GM12875 (cell line): ENCODE measurements around the gene MOB1A.
A peak's percentile ranks its signal among the peaks of the same experiment; 100 is the strongest.

Experiments used
- H3K4me3 ChIP-seq: one replicate; pipeline ENCODE4 v1.5.1; 2011; ENCODE audit warnings: low read depth, low read length, control low read depth
- CTCF ChIP-seq: IDR thresholded peaks from 2 replicates; pipeline ENCODE4 v1.5.1; 2011; ENCODE audit warnings: low read depth, mild to moderate bottlenecking, control low read depth, inconsistent platforms, low read length, moderate library complexity, borderline replicate concordance; ENCODE audit not compliant: insufficient read depth

Gene MOB1A

GRCh38 chr2:74205596-74205995, 26.9 kb upstream of the MOB1A start:
- TF ChIP-seq CTCF, result no peak
- no peak overlapping the region for H3K4me3 ChIP-seq

- no peak overlapping the region for H3K4me3 ChIP-seq
- TF ChIP-seq CTCF, result no peak
Observed at GRCh38 chr2:74205113-74205512, 26.4 kb upstream of the MOB1A start.

GRCh38 chr2:74204436-74204835, 25.8 kb upstream of the MOB1A start:
- H3K4me3 ChIP-seq, result no peak overlapping the region
- no peak for TF ChIP-seq CTCF

- no peak overlapping the region for H3K4me3 ChIP-seq
- TF ChIP-seq CTCF, result no peak
Observed at GRCh38 chr2:74201596-74201995, 22.9 kb upstream of the MOB1A start.

- no peak for TF ChIP-seq CTCF
- H3K4me3 ChIP-seq, result no peak overlapping the region
Observed at GRCh38 chr2:74201196-74201595, 22.5 kb upstream of the MOB1A start.

- no peak for TF ChIP-seq CTCF
- H3K4me3 ChIP-seq, result peak overlapping the region; percentile 83
Observed at GRCh38 chr2:74199871-74200305, 21.2 kb upstream of the MOB1A start.

- H3K4me3 ChIP-seq, result peak overlapping the region; percentile 83
- no peak for TF ChIP-seq CTCF
Observed at GRCh38 chr2:74199275-74199701, 20.6 kb upstream of the MOB1A start.
